SK-N-SH (cell line): Measurements from ENCODE around the gene VDAC2.

Experiments used
- FOXJ3 ChIP-seq: sonication (generic); formaldehyde crosslinking; IDR thresholded peaks from 2 replicates; pipeline ENCODE4 v1.5.1; 2020; ENCODE audit warnings: mild to moderate bottlenecking, missing genetic modification reagents
- TF ChIP-seq, protein P1 (sequence below): IDR thresholded peaks from 2 replicates; pipeline ENCODE4 v1.6.1; 2012; ENCODE audit warnings: mild to moderate bottlenecking, low read depth, low read length, moderate library complexity
- TF ChIP-seq, protein P2 (sequence below): IDR thresholded peaks from 2 replicates; pipeline ENCODE4 v1.4.0; 2012; ENCODE audit warnings: low read depth

DNA sequence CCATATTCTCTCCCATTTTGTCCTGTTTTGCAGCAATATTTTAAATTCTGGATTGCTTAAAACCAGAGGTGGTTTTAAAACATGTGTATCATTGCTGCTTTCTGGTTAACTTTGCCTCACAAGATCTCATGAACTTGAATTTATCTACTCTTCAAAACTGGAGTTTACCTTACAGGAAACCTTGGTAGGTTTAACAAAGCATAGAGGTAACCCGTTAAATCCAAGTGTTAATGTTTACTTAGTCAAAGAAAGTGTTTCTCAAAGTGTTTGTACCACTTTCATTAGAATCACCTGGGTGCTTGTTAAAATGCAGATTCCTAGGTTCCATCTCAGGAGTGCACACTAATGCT is 44.0 kb upstream of the VDAC2 start:
- TF ChIP-seq, protein P1, sequence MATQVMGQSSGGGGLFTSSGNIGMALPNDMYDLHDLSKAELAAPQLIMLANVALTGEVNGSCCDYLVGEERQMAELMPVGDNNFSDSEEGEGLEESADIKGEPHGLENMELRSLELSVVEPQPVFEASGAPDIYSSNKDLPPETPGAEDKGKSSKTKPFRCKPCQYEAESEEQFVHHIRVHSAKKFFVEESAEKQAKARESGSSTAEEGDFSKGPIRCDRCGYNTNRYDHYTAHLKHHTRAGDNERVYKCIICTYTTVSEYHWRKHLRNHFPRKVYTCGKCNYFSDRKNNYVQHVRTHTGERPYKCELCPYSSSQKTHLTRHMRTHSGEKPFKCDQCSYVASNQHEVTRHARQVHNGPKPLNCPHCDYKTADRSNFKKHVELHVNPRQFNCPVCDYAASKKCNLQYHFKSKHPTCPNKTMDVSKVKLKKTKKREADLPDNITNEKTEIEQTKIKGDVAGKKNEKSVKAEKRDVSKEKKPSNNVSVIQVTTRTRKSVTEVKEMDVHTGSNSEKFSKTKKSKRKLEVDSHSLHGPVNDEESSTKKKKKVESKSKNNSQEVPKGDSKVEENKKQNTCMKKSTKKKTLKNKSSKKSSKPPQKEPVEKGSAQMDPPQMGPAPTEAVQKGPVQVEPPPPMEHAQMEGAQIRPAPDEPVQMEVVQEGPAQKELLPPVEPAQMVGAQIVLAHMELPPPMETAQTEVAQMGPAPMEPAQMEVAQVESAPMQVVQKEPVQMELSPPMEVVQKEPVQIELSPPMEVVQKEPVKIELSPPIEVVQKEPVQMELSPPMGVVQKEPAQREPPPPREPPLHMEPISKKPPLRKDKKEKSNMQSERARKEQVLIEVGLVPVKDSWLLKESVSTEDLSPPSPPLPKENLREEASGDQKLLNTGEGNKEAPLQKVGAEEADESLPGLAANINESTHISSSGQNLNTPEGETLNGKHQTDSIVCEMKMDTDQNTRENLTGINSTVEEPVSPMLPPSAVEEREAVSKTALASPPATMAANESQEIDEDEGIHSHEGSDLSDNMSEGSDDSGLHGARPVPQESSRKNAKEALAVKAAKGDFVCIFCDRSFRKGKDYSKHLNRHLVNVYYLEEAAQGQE: no peak
- TF ChIP-seq, protein P2, sequence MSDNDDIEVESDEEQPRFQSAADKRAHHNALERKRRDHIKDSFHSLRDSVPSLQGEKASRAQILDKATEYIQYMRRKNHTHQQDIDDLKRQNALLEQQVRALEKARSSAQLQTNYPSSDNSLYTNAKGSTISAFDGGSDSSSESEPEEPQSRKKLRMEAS: no peak
- no peak for TF ChIP-seq FOXJ3
